Measurements from ENCODE around the gene ZMAT5.
A peak's percentile ranks its signal among the peaks of the same experiment; 100 is the strongest.
"Not testable (repeated sequence)": the region's sequence is repeated elsewhere in the genome, so short reads cannot be mapped to it uniquely, and the experiment has no call there.

ZMAT5 gene

DNA sequence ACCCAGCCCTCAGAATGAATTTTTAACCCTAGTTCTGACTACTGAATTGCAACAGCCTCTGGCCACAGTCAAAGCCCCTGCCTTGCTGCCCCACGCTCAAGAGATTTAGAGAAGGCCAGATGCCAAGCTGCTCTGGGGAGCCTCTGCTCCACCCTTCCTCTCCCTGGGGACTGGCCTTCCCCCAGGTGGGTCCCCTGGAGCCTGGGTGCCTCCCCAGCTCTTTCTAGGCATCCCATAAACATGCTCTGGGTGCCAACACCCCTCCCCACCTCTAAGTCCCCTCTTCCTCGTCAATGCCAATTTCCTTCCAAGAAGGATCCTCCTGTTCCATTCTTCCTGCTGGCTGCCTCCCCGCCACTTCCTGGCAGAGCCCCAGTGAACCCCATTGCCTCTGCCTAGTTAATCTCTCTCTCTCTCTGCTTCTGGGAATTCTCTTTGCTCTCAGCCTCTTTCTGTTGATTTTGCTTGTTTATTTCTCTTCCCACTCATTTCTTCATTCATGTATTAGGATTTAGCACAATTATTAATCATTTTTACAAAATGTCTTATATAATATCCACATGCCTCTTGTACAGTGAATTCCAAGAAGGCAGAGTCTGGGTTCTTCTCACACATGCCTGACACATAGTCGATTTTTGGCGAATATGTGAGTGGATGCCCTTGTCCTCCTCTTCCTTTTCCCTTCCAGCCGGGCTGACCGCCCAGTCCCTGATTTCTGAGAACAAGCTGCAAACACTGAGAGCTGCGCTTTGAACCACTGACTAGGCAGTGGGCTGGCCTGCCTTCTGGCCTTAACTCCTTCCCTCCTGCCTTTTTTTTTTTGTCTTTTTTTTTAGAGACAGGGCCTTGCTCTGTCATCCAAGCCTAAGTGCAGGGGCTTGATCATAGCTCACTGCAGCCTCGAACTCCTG is 17.9 kb upstream of the ZMAT5 start:
- ATAC-seq = no peak

DNA sequence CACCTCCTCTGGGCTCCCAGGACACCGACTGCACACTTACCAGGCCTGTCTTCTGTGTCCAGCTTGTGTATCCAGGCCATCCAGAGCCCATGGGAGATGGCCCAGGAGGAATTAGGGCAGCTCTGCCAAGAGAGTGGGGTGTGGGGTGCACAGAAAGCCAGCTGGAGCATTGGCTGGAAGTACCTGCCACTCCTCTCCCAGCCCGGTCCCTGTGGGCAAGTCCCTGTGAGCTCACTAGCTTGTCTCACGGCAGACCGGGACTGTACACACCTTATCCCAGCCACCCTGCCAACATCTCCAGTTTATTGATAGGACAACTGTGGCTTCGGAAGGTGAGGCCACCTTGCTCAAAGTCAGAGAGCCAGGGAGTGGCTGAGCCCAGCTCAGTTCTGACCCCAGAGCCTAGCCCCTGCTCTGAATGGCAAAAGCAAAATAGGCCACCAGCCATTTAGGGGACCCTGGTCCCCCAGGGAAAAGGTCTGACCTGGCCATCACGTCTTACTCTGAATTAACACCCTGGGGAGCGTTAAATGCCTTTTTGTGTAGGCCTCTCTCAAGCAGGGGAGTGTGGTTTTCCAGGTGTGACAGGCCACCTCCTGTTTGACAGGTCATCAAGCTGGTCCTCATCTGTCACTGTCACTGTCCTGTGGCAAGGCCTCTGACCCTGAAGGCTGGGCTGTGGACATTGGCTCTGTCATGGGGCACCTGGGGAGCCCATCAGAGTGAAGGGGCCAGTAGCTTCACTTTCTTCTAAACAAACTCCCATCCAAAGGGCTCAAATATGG is 15.4 kb upstream of the ZMAT5 start:
- ATAC-seq = no peak

DNA sequence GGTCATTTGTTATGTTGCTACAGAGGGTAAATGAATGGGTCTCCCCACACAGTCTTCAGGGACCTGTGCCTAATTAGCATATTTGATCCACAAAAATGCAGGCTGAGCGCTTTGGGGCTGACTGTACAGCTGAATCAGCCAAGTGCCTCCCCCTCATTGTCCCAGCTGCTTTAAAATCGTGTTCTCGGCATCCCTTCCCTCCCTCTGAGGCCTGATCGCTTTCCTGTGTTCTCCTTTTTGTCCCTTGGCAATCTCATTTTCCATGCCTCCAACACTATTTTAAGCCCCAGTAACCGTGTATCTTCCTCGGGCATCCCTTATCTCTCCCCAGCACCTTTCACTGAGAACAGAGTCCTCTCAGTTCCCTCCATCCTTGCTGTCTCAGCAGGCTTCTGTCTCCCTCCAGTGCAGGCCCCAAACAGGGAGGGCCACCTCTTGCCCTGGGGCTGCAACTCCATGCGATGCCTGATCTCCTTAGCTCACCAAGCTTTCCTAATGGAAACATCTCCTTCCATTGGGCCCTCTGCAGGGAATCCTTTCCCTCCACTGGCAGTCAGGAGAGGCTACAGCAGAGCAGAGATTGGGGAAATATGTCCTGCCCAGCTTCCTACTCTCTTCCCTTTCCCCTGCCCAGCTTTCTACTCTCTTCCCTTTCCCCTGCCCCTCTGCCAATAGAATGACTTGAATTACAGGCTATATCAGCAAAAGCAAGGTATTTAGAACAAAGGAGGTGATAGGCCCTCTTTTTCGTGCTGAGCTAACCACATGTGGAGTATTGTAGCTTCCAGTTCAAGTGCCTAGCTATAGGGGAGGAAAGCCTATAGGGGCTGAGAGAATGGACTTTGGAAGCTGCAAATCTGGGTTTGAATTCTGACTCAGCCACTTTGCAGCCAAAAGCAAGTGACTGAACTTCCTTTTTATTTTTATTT is 14.2 kb upstream of the ZMAT5 start:
- no peak for ATAC-seq

DNA sequence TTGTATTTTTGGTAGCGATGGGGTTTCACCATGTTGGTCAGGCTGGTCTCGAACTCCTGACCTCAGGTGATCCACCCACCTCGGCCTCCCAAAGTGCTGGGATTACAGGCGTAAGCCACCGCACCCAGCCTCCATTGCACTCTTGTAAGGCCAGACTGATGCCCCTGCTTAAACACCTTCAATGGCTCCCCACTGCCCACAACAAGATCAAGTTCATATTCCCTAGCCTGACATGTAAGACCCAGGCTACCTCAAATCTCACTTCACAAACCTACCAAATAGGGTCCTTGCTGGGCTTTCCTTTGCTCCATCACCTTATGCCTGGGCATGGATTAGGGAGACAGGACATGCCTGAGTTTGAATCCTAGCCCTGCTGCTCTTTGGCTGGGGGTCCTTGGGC is 13.4 kb upstream of the ZMAT5 start:
- ATAC-seq = no peak

DNA sequence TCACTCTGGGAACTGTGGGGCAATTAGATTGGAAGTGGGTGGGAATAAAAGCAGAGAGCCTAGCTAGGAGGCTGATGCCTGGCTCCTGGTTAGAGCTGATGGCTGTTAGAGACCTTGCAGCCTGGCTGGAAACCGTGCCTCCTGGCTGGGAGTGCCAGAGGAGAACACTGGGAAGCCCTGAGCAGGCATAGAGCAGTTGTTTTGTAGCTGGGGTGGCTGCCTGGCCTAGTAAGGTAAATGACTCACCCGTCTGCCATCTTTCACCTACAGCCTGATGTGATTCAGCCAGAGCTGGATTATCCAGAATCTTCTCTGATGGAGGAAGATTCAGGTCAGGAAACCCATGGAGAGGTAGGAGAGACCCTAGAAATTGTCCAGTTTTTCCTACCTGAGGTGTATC is 6.4 kb upstream of the ZMAT5 start:
- ATAC-seq = no peak

DNA sequence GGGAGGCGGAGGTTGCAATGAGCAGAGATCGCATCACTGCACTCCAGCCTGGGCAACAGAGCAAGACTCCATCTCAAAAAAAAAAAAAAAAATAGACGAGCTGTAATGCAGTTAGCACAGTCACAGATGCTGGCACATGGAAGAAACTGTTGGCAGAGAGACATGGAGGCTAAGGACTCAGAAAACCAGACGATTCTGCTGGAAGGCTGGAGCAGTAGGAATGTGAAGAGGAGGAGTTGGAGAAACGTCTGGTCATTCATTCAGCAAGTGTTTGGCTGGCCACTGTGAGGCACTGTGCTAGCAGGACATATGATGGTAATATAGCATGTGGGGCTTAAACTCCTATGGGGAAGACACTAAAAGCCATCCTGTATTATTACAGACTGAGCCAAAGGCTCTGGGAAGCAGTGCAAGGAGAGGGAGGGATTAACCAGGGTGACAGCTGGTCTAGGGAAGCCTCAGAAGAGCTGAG is 5.4 kb upstream of the ZMAT5 start:
- no peak for ATAC-seq

DNA sequence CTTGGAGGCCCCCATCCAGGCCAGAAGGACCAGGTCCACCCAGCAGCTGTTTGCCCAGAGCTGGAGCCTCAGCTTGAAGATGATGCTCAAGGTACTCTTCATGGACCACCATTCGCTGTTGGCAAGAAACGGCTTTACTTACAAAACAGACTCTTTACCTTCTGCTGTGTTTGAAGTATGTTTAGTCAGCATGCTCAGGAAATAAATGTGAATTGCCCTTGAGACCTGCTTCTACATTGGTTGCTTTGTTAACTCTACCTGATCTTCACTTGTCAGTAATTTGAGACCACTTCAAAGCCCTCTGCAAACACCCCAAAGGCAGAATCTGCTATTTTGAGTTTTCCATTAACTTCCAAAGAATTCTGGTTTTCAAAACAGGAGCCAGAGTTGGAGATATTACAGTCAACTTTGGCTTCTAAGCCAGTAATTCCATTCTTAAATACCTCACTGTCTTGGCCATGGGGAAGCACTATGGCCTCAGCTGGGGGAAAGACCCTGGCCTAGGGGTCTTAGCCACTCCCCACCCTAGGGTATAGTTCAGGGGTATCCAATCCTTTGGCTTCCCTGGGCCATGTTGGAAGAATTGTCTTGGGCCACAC is 3.0 kb upstream of the ZMAT5 start:
- no peak for ATAC-seq

DNA sequence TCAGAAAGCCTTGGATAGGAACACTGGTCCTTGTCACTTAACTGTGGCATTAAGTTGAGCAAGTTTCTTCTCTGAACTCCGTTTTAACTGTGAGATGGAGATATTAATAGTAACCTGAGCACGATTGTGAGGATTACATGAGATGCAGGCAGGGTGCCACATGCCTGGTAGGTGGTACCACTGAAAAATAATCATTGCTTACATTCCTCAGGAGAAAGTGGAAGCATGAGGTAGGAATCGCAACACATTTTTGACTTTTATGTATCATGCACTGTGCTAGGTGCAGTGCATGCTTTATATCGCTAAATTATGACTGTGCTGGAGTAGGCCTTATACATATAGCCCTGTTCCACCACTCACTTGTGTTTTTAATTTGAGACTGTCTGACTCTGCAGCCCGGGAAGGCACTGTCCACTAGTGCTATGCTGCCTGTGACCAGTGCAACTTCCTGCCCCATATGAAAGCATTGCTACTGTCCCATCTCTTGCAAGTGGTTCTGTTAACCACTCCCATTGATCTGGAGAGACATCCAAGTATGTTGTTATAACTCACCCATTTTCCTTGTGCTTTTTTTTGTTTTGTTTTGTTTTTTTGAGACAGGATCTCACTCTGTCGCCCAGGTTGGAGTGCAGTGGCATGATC is 1.4 kb upstream of the ZMAT5 start:
- ATAC-seq = no peak

DNA sequence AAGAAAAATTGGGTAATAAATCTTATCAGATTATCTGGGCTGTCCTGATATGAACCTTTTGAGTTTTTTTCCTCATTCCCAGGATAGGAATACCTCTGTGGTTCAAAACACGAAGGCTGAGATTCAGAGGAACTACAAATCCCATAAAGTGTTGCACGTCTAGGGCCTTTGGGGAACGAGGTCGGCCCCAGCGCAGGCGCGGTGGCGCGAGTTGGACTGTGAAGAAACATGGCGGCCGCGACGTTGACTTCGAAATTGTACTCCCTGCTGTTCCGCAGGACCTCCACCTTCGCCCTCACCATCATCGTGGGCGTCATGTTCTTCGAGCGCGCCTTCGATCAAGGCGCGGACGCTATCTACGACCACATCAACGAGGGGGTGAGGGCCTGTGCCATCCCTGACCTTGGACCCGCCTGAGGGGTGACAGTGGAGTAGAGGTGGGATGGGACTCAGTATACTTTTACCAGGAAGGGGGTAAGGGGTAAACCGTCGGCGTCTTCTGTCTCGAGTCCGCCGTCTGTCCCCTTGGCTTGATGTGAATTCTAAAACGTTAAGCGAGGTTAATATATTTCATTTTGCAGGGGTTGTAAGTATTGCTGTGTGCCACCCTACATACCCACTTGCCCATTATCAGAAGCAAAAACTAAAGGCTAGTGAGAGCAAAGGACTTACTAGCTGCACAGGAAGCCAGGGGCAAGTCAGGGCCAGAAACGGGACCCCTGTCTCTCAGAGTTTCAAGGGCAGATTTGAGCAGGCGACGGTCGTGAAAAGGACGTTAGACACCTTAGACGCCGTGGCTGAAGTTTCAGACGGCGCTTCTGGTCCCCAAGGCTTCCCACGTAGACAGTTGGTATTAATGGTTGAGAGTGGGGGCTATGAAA is 604 bp upstream of the ZMAT5 start, which contains the start of gene UQCR10:
TSS of gene UQCR10 (plus strand) at position 199 of the 881 bp plus-strand sequence. CDS start at position 229, 30 bp downstream.
- peak; percentile 78 for ATAC-seq

DNA sequence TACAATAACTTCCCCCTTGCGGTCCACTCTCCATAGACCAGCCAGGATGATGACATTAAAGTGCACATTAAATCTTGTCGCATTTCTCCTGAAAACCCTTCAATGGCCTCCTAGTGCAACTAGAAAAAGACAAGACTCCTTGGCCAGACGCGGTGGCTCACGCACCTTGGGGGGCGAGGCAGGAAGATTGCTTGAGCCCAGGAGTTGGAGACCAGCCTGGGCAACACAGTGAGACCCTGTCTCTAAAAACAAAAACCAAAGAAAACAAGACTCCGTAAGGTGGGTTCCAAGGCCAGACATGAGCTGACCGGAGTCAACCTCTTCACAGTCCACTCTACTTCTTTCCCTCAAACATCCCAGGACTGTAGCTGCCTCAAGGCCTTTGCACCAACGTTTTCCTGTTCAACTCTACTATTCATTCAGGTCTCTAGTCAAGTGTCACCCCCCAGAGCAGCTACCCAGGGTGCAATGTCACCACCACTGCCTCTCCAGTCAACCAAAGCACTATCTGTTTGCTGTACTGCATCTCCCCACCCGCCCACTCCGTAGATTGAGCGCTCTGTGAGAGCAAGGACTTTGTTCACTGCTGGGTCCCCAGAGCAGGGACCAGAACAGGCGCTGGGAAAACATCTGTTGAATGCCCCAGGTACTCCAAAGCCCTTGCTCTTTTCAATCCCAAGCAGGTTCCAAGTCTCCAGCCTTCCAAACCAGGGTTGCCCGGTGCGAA is 739 bp downstream of the ZMAT5 start:
- peak in 1 of 2 donors; percentile 6 for ATAC-seq

DNA sequence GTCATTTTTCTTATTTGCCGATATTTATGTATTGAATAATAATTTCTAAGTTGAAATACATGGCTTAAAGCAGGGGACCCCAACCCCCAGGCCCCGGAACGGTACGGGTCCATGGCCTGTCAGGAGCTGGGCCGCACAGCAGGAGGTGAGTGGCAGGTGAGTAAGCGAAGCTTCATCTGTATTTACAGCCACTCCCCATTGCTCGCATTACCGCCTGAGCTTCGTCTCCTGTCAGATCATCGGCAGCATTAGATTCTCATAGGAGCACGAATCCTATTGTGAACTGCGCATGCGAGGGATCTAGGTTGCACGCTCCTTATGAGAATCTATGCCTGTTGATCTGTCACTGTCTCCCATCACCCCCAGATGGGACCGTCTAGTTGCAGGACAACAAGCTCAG is 4.5 kb downstream of the ZMAT5 start:
- no peak for ATAC-seq

DNA sequence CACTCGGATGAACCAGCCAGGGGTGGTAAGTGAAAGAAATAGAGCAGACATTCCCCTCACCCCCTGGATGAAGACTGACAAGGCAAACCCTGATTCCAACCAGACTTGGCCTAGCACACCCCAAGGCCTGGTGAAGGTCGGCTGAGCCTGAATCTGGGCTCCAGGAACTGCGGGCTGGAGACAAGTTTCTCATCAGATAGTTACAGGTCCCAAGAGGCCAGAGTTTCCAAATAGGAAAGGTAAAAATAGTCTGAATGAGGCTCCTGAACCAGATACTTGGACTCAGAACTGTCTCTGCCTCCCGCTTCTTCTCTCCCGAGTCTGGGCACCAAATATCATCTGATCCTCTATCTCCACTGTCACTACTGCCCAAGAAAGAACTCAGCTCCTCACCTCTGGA is 7.8 kb downstream of the ZMAT5 start:
- ATAC-seq = no peak

DNA sequence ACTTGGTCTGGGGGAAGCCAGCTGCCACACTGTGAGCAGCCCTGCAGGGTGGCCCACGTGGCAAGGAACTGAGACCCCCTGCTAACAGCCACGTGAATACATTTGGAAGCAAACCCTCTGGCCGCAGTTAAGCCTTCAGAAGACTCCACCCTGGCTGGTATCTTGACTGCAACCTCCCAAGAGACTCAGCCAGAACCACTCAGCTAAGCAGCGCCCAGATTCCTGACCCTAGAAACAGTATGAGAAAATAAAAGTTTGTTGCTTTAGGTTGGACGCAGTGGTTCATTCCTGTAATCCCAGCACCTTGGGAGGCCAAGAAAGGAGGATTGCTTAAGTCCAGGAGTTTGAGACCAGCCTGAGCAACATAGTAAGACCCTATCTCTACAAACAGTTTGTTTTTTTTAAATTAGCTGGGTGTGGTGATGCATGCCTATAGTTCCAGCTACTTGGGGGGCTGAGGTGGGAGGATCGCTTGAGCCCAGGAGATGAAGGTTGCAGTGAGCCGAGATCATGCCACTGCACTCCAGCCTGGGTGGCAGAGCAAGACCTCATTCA is 8.7 kb downstream of the ZMAT5 start:
- ATAC-seq = no peak

DNA sequence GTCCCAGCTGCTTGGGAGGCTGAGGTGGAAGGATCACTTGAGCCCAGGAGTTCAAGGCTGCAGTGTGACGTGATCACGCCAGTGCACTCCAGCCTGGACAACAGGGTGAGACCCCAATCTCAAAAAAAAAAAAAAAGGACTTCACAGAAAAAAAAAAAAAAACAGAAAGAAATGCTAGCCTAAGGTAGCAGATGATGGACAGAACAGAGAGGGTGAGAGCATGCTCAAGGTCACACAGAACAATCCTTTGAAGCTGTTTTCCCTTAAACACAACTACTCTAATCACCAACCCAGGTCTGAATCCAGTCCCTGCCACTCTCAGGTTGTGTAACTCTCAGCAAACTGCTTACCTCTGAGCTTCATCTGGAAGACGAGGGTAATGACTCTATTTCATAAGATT is 9.7 kb downstream of the ZMAT5 start:
- no peak for ATAC-seq

DNA sequence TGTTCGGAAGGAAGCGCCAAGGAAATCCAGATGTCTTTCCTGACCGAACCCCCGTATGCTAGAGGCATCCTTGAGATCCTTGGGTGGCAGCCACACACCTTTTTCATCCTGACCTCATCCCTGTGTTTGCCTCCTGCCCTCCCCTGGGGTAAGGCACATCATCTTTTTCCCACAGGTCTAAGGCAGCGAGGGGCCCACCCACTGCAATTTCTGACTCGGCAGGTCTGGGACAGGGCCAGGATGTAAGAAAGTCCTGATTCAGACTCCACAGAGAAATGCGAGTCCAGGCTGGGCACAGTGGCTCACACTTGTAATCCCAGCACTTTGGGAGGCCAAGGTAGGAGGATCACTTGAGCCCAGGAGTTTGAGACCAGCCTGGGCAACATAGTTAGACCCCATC is 10.5 kb downstream of the ZMAT5 start:
- no peak for ATAC-seq

DNA sequence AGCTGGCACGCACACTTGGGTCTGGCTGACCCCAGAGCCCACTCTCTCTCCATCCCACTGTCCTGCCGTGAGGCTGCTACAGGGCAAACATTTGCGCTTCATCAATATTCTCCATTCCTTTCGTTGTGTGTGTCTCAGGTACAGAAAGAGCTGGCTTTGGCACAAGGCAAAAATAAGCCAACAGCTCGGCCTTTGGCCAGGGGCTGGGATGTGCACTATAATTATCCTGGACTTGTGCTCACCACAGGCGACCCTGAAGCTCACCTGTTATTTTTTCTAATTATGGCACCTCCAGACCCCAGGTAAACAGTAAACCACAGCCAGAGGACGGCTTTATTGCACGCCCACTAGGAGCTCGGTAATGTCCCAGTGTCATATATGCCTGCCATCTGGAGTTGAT is 10.9 kb downstream of the ZMAT5 start:
- no peak for ATAC-seq

DNA sequence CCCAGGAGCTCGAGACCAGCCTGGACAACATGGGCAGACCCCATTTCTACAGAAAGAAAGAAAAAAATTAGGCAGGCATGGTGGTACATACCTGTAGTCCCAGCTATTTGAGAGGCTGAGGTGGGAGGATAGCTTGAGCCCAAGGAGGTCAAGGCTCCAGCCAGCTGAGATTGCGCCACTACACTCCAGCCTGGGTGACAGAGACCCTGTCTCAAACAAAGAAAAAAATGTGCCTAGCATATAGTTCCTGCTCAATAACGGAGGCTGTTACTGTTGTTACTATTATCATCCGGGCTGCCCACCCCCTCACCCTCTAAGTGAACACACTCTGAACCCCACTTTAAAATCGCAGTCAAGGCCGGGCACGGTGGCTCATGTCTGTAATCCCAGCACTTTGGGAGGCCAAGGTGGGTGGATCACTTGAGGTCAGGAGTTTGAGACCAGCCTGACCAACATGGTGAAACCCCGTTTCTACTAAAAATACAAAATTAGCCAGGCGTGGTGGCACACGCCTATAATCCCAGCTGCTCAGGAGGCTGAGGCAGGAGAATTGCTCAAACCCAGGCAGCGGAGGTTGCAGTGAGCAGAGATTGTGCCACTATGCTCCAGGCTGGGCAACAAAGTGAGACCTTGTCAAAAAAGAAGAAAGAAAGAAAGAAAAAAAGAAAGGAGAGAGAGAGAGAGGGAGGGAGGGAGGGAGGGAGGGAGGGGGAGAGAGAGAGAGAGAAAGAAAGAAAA is 12.0 kb downstream of the ZMAT5 start:
- ATAC-seq = not testable (repeated sequence)

DNA sequence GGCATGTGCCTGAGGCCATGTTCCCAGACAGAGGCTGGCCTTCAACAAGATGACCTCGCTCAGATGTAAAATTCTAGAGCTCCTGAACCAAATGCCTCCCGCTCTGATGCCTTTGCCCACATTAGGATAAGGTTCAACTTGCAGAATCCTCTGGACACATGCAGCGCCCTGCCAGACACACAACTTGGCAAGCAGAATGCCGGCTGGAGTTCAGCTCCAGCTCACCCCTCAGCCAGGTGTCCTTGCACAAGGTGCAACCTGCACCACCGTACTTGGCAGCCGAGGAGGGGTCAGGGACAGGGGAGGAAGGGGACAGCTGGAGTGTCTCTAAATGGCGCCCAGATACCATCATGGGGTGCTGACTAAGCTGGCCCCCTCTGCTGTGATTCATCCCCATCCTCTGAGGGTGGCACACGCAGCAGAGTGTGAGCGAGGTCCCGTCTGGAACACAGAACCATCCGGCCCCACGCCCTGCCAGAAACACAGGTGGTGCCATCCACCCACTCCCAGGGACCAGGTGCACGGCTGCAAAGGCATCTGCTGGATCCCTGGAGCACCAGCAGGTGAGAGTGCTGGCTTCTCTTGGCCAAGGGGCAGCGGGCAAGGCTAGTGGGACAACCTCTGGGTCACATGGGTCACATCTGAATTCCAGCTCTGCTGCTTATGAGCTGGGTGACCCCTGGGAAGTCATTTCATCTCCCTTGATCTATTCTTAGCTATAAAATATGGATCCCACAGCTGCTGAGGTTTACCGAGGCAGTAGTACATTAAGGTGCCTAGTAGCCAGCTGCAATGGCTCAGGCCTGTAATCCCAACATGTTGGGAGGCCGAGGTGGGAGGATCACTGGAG is 12.8 kb downstream of the ZMAT5 start:
- no peak for ATAC-seq
